Neural progenitor cell (in vitro differentiated cells): Measurements from ENCODE around the gene ARHGAP24. TPM values are rescaled to one million over a fixed set of nuclear protein-coding genes. Genes with fewer than 3 reads are reported as not detected.

Experiments
- DNase-seq: peaks from one replicate; pipeline ENCODE4 v3.0.0-alpha.2; 2016; ENCODE audit warnings: low spot score
- H2AFZ ChIP-seq: fragments of 200-600 bp; sonication (generic); replicated peaks from 2 replicates; pipeline ENCODE4 v1.6.1; 2016; ENCODE audit warnings: antibody characterized with exemption
- H3F3A ChIP-seq: fragments of 200-600 bp; sonication (generic); 2 replicates; pipeline ENCODE4 v1.6.1; 2016; ENCODE audit warnings: antibody characterized with exemption, low read depth
- H3K27ac ChIP-seq: fragments of 200-600 bp; sonication (generic); 2 replicates; pipeline ENCODE4 v1.5.1; 2016; ENCODE audit warnings: mild to moderate bottlenecking
- H3K27me3 ChIP-seq: fragments of 200-600 bp; sonication (generic); 2 replicates; pipeline ENCODE4 v1.6.1; 2016; ENCODE audit warnings: mild to moderate bottlenecking, moderate library complexity
- H3K36me3 ChIP-seq: fragments of 200-600 bp; sonication (generic); 2 replicates; pipeline ENCODE4 v1.5.1; 2016
- H3K4me1 ChIP-seq: fragments of 200-600 bp; sonication (generic); 2 replicates; pipeline ENCODE4 v1.6.1; 2016; ENCODE audit warnings: mixed run types
- H3K4me2 ChIP-seq: fragments of 200-600 bp; sonication (generic); 2 replicates; pipeline ENCODE4 v1.6.1; 2016
- H3K4me3 ChIP-seq: fragments of 200-600 bp; sonication (generic); 2 replicates; pipeline ENCODE4 v1.5.1; 2016
- H3K79me2 ChIP-seq: fragments of 200-600 bp; sonication (generic); 2 replicates; pipeline ENCODE4 v1.6.1; 2016; ENCODE audit warnings: low read depth
- H3K9ac ChIP-seq: fragments of 200-600 bp; sonication (generic); 2 replicates; pipeline ENCODE4 v1.6.1; 2016
- H3K9me3 ChIP-seq: fragments of 200-600 bp; sonication (generic); 2 replicates; pipeline ENCODE4 v1.5.1; 2016; ENCODE audit warnings: low read depth
- H4K20me1 ChIP-seq: fragments of 200-600 bp; sonication (generic); 2 replicates; pipeline ENCODE4 v1.6.1; 2016; ENCODE audit warnings: low read depth
- H3K27ac Mint-ChIP-seq: 3 replicates; pipeline ENCODE4 v1.8.0; 2021; ENCODE audit warnings: mixed read lengths
- H3K27me3 Mint-ChIP-seq: 2 replicates; pipeline ENCODE4 v1.8.0; 2022; ENCODE audit warnings: low read depth, mild to moderate bottlenecking, inconsistent platforms, moderate library complexity, mixed read lengths; ENCODE audit not compliant: insufficient read depth
- H3K36me3 Mint-ChIP-seq: 3 replicates; pipeline ENCODE4 v1.8.0; 2021; ENCODE audit warnings: mixed read lengths
- H3K4me1 Mint-ChIP-seq: 3 replicates; pipeline ENCODE4 v1.8.0; 2021; ENCODE audit warnings: mixed read lengths
- H3K4me3 Mint-ChIP-seq: 3 replicates; pipeline ENCODE4 v1.8.0; 2021; ENCODE audit warnings: mild to moderate bottlenecking, moderate library complexity, mixed read lengths
- H3K9me3 Mint-ChIP-seq: 3 replicates; pipeline ENCODE4 v1.8.0; 2020; ENCODE audit warnings: mixed read lengths
- EZH2 ChIP-seq: fragments of 200-600 bp; sonication (generic); IDR thresholded peaks from 2 replicates; pipeline ENCODE4 v1.6.1; 2017; ENCODE audit warnings: antibody characterized with exemption, mild to moderate bottlenecking, moderate library complexity
- EZH2phosphoT487 ChIP-seq: fragments of 200-600 bp; sonication (generic); IDR thresholded peaks from 2 replicates; pipeline ENCODE4 v1.6.1; 2017; ENCODE audit warnings: antibody characterized with exemption
- microRNA counts: library from miRNA; unstranded; fragments of <30 nt; microRNA quantifications from one replicate; lab custom pipeline; 2016
- microRNA-seq: library from miRNA; unstranded; fragments of <30 nt; microRNA quantifications from one replicate; pipeline ENCODE4, GENCODE V29; 2016
- small RNA-seq: library from RNA; depleted of rRNA; stranded (forward); fragments of <200 nt; gene quantifications from one replicate; pipeline ENCODE3, GENCODE V24; 2015
- total RNA-seq: library from RNA; depleted of rRNA; stranded (reverse); fragments of >200 nt; gene quantifications from 2 replicates; pipeline ENCODE4 v1.2.3, GENCODE V29; 2015; ENCODE audit warnings: low replicate concordance
- TF ChIP-seq, protein P1 (sequence below): fragments of 200-600 bp; sonication (generic); IDR thresholded peaks from 2 replicates; pipeline ENCODE4 v1.5.1; 2017; ENCODE audit warnings: antibody characterized with exemption, mild to moderate bottlenecking

The ARHGAP24 gene
- total RNA-seq, 1 donor from 2014 or later, result 2.2 TPM

GRCh38 chr4:86048426-86048825 lies 573.5 kb downstream of the ARHGAP24 start:
- no peak for TF ChIP-seq EZH2
- no peak for TF ChIP-seq EZH2phosphoT487
- TF ChIP-seq, protein P1, sequence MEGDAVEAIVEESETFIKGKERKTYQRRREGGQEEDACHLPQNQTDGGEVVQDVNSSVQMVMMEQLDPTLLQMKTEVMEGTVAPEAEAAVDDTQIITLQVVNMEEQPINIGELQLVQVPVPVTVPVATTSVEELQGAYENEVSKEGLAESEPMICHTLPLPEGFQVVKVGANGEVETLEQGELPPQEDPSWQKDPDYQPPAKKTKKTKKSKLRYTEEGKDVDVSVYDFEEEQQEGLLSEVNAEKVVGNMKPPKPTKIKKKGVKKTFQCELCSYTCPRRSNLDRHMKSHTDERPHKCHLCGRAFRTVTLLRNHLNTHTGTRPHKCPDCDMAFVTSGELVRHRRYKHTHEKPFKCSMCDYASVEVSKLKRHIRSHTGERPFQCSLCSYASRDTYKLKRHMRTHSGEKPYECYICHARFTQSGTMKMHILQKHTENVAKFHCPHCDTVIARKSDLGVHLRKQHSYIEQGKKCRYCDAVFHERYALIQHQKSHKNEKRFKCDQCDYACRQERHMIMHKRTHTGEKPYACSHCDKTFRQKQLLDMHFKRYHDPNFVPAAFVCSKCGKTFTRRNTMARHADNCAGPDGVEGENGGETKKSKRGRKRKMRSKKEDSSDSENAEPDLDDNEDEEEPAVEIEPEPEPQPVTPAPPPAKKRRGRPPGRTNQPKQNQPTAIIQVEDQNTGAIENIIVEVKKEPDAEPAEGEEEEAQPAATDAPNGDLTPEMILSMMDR, result no peak
- H3K9me3 Mint-ChIP-seq, result no peaks in the 10 kb centered on the region
- Histone ChIP-seq H3K4me1 (no peaks in the 10 kb centered on the region), H3K4me3 (no peak overlapping the region), H3K27ac (no peak overlapping the region), H4K20me1 (no peaks in the 10 kb centered on the region), H2AFZ (no peak overlapping the region), H3K9ac (no peak overlapping the region), H3K4me2 (no peak overlapping the region), H3K27me3 (no peaks in the 10 kb centered on the region), H3K79me2 (no peaks in the 10 kb centered on the region), H3K9me3 (no peaks in the 10 kb centered on the region), H3K36me3 (peaks cover 21% of the 10 kb centered on the region), H3F3A (peaks cover 6% of the 10 kb centered on the region)
- H3K27ac Mint-ChIP-seq, result no peak overlapping the region
- peaks cover 2% of the 10 kb centered on the region for H3K27me3 Mint-ChIP-seq
- no peak for DNase-seq
- H3K4me3 Mint-ChIP-seq, result no peak overlapping the region
- peaks cover 27% of the 10 kb centered on the region for H3K36me3 Mint-ChIP-seq
- peaks cover 8% of the 10 kb centered on the region for H3K4me1 Mint-ChIP-seq

DNA sequence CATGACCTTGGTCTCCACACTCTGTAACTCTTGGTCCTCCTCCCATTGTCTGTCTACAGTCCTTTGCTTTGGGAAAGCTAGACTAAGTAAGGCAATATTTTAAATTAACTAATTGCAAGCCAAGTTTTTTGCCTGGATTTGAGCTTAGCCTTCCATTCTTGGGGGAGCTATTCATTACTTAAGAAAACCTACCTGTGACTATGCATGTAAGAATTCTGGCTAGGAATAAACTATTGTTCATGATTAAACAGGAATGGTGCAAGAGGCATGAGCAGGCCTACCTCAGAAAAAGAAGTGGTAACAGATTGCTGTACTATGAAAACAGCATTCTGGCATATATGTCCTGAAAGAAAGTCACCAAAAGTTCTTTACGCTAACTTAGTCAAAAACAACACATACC lies 575.5 kb downstream of the ARHGAP24 start:
- peaks cover 28% of the 10 kb centered on the region for H3K4me1 Mint-ChIP-seq
- Histone ChIP-seq H3K4me3 (no peak overlapping the region), H3K9me3 (no peaks in the 10 kb centered on the region), H3F3A (no peaks in the 10 kb centered on the region), H3K79me2 (no peaks in the 10 kb centered on the region), H2AFZ (no peak overlapping the region), H4K20me1 (no peaks in the 10 kb centered on the region), H3K9ac (no peak overlapping the region), H3K4me2 (no peak overlapping the region), H3K27me3 (no peaks in the 10 kb centered on the region), H3K36me3 (peaks cover 14% of the 10 kb centered on the region), H3K27ac (no peak overlapping the region), H3K4me1 (peaks cover 2% of the 10 kb centered on the region)
- peaks cover 2% of the 10 kb centered on the region for H3K27me3 Mint-ChIP-seq
- no peak overlapping the region for H3K27ac Mint-ChIP-seq
- H3K36me3 Mint-ChIP-seq, result peaks cover 29% of the 10 kb centered on the region
- no peak for DNase-seq
- H3K4me3 Mint-ChIP-seq, result no peak overlapping the region
- TF ChIP-seq EZH2, result no peak
- no peak for TF ChIP-seq EZH2phosphoT487
- TF ChIP-seq, protein P1, result no peak
- no peaks in the 10 kb centered on the region for H3K9me3 Mint-ChIP-seq

MicroRNA genes within 50 kb of the gene (microRNA counts, 767-probe panel; counts per million panel counts)
- 460 counts per million, percentile 90 among the panel's probes with 10 or more counts for microRNA hsa-miR-4451 (lab: Ali Mortazavi, UCI)

Small RNA genes within 50 kb of the gene (microRNA-seq; reads per million reads assigned to microRNA genes)
- gene MIR4451, result not detected

Small RNA genes within 50 kb of the gene (small RNA-seq; reads per million reads assigned to genes)
- not detected for gene MIR4451
